Stimulated activated CD4-positive, alpha-beta T cell treated with anti-CD3 and anti-CD28 coated beads, Interleukin-15, amount 100 ng/mL, for 48 hours (primary cell): ENCODE measurements around the gene IQCH.

Experiments
- DNase-seq, 2 donors: peaks; one replicate each; pipeline ENCODE4 v3.0.0-alpha.2; 2020; ENCODE audit warnings: low read depth in 2 of 2

Gene IQCH

GRCh38 chr15:67300266-67301025 is 45.9 kb downstream of the IQCH start:
- no peak for DNase-seq

DNA sequence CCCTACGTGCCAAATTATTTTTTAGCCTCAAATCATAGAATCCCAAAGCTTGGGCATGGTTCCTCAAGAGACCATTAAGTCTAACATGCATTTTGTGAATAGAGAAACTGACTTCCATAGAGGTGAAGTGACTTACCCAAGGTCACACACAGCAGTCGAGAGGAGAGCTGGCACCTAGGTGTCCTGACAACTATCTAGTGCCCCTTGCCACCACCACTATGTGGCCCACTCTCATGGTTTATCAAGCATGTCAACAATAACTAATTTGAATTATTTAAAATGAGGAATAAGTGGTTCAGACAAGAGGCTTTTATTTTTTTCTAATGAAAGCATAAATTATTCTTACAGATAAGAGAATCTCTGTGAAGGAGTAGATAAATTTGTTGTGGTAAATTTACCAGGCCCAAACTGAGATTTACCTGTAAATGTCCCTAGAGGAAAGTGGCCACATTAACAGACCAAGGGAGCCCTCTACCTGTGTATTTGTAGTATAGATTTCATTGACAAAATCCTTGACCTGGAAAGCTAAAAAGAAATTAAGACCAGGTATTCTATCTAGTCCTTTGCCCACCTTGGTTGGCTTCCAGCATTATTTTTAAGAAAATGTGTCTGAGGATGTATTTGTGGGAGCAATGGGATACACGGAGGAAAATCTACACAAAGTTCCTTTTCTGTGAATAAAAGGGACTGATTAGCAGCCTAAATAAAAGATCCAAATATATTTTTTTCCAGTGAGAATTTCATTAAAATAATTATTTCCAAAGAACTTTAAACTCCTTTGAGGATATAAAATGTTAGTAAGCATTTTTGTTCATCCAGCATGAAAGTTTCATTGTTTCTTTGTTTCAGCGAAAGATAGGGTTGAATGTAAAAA is 49.1 kb downstream of the IQCH start:
- no peak for DNase-seq

DNA sequence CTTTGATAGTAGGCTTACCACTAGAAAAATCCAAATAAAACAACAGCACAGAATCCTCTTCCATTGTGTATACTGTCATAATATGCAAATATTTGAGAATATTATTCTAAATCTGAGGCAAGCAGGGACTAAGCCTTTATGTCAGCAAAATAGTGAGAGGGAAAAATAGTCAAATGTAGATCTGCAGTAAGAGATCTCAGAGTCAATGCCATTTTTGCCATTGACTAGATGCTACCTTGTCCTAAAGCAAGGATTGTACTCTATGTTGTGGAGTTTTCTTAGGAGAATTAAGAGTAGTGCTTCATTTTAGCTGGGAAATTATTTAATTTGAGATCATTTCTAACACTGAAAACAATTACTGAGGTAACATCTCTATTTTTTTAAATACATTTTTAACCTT is 50.2 kb downstream of the IQCH start:
- no peak for DNase-seq

DNA sequence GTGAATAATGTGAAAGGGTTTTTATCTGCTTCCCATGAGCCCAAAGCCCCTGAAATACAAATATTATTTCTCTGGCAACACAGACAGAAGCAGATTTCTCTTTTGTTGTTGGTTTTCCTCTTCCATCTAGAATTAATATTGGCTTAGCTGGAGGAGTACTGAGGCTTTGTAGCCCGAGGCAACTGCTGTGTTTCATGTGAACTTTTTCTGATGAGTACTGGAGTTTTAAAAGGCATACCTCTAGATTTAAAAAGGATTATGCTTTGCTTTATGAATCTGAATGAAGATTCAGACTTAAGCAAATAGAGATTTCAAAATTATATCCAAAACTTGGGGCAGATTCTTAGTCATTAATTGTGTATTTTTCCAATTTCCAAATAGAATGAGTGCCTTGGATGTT is 50.9 kb downstream of the IQCH start:
- DNase-seq = no peak

DNA sequence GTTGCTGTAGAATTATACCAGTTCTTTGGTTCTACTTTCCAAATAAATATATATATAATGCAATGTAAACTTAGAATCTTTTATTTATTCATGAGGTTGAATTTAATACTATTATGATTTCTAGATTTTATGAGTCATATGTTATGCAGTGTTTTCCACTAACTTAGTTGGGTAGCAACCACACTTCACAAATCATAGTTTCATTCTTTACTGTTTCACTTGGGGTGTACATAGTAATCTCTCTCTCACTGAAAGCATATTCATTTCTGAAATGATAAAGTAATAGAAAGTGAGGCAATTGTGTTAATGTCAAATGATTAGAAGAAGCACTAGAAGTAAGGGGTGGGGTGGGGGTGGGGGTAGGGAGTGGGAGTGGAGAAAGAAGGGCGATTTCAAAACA is 52.6 kb downstream of the IQCH start:
- DNase-seq = no peak

- no peak for DNase-seq
These were observed 53.5 kb downstream of the IQCH start for GRCh38 chr15:67307889-67308597.

DNA sequence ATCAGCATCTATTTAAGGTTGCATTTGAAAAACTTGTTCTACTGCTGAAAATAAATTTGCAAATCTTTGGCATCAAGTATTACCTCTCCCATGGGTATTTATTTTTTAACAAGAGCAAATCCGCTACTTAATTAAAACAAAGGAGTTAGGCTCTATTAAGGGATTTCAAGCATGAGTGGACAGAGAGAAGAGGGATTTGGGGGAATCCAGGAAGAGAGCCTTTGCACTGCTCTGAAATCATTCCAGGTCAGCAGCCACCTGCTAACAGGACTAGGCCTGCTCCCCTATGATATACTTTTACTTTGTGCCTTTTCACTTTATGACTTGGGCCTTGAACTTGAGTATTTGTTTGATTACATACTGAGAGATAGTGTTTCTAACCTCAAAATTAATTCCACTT is 57.1 kb downstream of the IQCH start:
- DNase-seq = no peak

DNA sequence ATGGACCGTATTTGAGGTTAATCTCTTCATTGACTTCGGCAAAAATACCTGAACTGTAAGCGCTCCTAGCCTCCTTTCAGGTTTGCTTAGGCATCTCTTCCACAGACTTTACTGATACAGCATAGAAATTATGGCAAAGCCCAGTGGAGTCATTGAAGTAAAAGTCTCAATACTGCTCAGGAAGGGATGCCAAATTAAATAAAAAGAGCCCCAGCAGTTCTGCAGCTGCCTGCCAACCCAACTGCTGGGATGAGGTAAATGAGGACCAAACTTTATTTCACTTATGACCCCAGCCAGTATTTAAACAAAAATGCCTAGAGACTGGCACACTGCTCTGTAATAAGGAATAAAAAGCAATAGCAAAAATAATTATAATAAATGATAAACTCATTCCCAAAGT is 65.4 kb downstream of the IQCH start:
- no peak for DNase-seq

- no peak for DNase-seq
These were observed 66.8 kb downstream of the IQCH start for GRCh38 chr15:67321352-67321751.

- no peak for DNase-seq
These were observed 67.9 kb downstream of the IQCH start for GRCh38 chr15:67322481-67322880.

DNA sequence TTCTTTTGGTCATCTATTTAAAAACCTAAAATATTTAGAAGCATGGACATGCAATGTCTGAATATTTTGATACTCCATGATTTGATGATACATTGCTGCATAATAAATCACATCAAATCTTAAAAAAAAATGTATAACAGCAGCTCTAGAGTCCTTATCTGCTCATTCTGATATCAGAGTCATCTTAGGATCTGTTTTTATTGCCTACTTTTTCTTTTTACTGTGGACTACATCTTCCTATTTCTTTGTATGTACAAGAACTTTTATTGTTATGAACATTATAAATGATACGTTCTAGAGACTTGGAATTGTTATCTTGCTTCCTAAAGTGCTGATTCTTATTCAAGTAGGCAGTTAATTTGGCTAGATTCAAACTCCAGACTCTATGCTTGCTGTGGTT is 72.7 kb downstream of the IQCH start:
- DNase-seq = no peak

- DNase-seq = no peak
These were observed 73.2 kb downstream of the IQCH start for GRCh38 chr15:67327737-67328136.

DNA sequence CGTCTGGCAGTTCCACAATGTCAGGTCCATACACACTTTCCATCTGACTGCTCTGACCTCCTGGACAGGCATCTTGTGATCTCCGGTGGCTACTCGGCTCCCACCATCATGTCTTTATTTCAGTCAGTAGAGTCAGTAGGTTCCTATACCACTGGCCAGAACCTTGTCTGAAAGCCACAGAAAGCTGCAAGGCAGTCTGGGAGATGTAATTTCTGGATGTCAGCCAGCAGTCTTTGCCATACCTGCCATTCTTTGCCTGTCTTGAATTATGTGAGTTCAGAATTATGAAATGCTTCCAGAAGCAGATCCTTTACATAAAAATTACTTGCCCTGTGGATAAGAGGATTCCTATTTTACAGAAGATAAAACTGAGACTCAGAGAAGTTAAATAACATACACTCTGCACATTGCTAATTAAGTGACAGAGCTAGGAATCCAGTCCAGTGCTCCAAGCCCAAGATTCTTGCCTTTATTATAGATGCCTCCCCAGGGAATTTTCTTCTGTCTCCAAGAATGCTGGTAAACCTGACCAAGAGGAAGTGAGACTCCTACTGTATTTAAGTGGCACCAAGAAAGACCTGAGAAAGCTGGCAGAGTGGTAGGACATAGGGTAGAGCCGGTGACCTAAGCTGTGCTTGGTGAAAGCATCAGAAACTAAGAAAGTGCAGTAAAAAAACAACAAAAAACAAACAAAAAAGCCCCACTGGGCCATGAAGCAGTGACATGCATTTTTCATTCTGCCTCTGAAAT is 75.6 kb downstream of the IQCH start:
- no peak for DNase-seq

GRCh38 chr15:67331676-67332075 is 77.1 kb downstream of the IQCH start:
- no peak for DNase-seq

- DNase-seq = no peak
These were observed 80.4 kb downstream of the IQCH start for GRCh38 chr15:67335026-67335425.

DNA sequence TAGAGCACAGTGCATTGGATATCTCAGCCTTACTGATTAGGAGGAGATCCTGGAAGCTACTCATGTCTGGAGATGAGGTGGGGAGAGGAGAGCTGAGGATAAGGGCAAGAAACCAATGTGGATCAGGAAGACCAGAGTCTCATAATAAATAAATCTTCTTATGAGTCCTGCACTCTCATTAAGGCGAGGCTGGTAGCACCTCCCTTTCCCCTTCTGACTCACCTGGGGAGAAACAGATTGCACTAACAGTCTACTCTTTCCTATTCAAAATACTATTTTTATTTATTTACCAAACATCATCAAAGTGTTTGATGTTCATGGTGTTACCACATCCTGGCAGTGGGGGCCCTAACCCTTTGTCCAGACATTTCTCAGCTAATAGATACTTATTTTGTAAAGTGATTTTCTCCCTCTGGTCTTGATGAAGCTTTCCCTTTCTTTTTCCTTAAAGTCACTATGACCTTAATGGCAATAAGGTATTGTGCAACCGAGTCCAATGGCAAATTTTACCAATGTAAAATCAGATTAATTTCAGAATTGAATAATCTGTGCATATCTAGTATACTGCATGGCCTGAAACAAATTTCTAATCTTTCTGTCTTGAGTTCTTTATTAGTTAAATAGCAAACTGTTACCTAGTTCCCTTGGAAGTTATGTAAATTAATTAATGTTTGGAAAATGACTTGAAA is 81.1 kb downstream of the IQCH start:
- DNase-seq = no peak

GRCh38 chr15:67340630-67341029 is 86.0 kb downstream of the IQCH start:
- DNase-seq = no peak

- DNase-seq = no peak
These were observed 87.0 kb downstream of the IQCH start for GRCh38 chr15:67341539-67341938.

GRCh38 chr15:67343206-67343605 is 88.6 kb downstream of the IQCH start:
- DNase-seq = no peak

GRCh38 chr15:67349634-67350033 is 95.0 kb downstream of the IQCH start:
- DNase-seq = no peak

GRCh38 chr15:67350042-67350441 is 95.5 kb downstream of the IQCH start:
- DNase-seq = no peak
